PC-3 (cell line): ENCODE data around the gene CDA. TPM values are rescaled to one million over a fixed set of nuclear protein-coding genes. Genes with fewer than 3 reads are reported as not detected.

Source experiments
- ATAC-seq: fragments of 200-7000 bp; cut with Tn5 transposase; 2 replicates; pipeline ENCODE4 v1.9.1; 2020; ENCODE audit warnings: mild to moderate bottlenecking, moderate library complexity
- BruUV-seq: library from RNA; stranded (reverse); fragments of 400-500 nt; replicated peaks from 2 replicates; lab custom pipeline; 2021; lab: Mats Ljungman, UMichigan
- CTCF ChIA-PET: fragments of 300-600 bp; sonication (Branson Sonifier 250); formaldehyde crosslinking; loops from one replicate; lab custom pipeline; 2022; ENCODE audit warnings: antibody characterized with exemption; lab: Charles Lee
- POLR2A ChIA-PET: fragments of 300-600 bp; sonication (Branson Sonifier 250); formaldehyde crosslinking; loops from one replicate; lab custom pipeline; 2022; ENCODE audit warnings: antibody characterized with exemption; ENCODE audit not compliant: unreplicated experiment; lab: Charles Lee
- DNase-seq: peaks from one replicate; pipeline ENCODE4 v3.0.0-alpha.2; 2015
- H2AFZ ChIP-seq: fragments of 300-600 bp; sonication (generic); 2 replicates; pipeline ENCODE4 v1.6.0; 2016; ENCODE audit warnings: antibody characterized with exemption, low read length
- H3F3A ChIP-seq: fragments of 300-600 bp; sonication (generic); one replicate; pipeline ENCODE4 v1.6.0; 2017; ENCODE audit warnings: antibody characterized with exemption, low read length, control low read depth, mild to moderate bottlenecking; ENCODE audit not compliant: unreplicated experiment
- H3K27ac ChIP-seq: fragments of 300-600 bp; sonication (generic); 2 replicates; pipeline ENCODE4 v1.5.1; 2016; ENCODE audit warnings: mild to moderate bottlenecking, low read length
- H3K27me3 ChIP-seq: fragments of 300-600 bp; sonication (generic); 2 replicates; pipeline ENCODE4 v1.6.1; 2016; ENCODE audit warnings: low read length, mixed read lengths
- H3K36me3 ChIP-seq: fragments of 300-600 bp; sonication (generic); 2 replicates; pipeline ENCODE4 v1.6.1; 2016; ENCODE audit warnings: low read depth, mixed run types, low read length, mixed read lengths
- H3K4me1 ChIP-seq: fragments of 300-600 bp; sonication (generic); 2 replicates; pipeline ENCODE4 v1.5.1; 2016; ENCODE audit warnings: low read length; ENCODE audit not compliant: insufficient read depth
- H3K4me2 ChIP-seq: fragments of 300-600 bp; sonication (generic); 2 replicates; pipeline ENCODE4 v1.6.0; 2016; ENCODE audit warnings: low read length
- H3K4me3 ChIP-seq: fragments of 300-600 bp; sonication (generic); 2 replicates; pipeline ENCODE4 v1.5.1; 2016; ENCODE audit warnings: mild to moderate bottlenecking, low read length, mixed read lengths
- H3K79me2 ChIP-seq: fragments of 300-600 bp; sonication (generic); 2 replicates; pipeline ENCODE4 v1.6.1; 2017; ENCODE audit warnings: low read length, mixed read lengths
- H3K9ac ChIP-seq: fragments of 300-600 bp; sonication (generic); 2 replicates; pipeline ENCODE4 v1.6.0; 2016; ENCODE audit warnings: mild to moderate bottlenecking, low read length
- H3K9me2 ChIP-seq: fragments of 300-600 bp; sonication (generic); replicated peaks from 2 replicates; pipeline ENCODE4 v1.6.1; 2016; ENCODE audit warnings: mixed run types, low read length, mixed read lengths
- H3K9me3 ChIP-seq: fragments of 300-600 bp; sonication (generic); 2 replicates; pipeline ENCODE4 v1.6.1; 2016; ENCODE audit warnings: low read length, mixed read lengths
- H4K20me1 ChIP-seq: fragments of 300-600 bp; sonication (generic); 2 replicates; pipeline ENCODE4 v1.6.1; 2016; ENCODE audit warnings: low read length, mixed read lengths
- CTCF ChIP-seq: fragments of 300-600 bp; sonication (generic); conservative IDR thresholded peaks from 2 replicates; pipeline ENCODE4 v1.5.1; 2017; ENCODE audit warnings: antibody characterized with exemption, low read depth, mild to moderate bottlenecking, low read length
- EZH2 ChIP-seq: fragments of 300-600 bp; sonication (generic); IDR thresholded peaks from one replicate; pipeline ENCODE4 v1.6.1; 2017; ENCODE audit warnings: antibody characterized with exemption, mild to moderate bottlenecking, low read length; ENCODE audit not compliant: unreplicated experiment
- EZH2phosphoT487 ChIP-seq: fragments of 300-600 bp; sonication (generic); IDR thresholded peaks from 2 replicates; pipeline ENCODE4 v1.6.1; 2018; ENCODE audit warnings: mild to moderate bottlenecking, antibody characterized with exemption, low read length, borderline replicate concordance
- intact Hi-C: fragments of 100-400 bp; cut with micrococcal nuclease; formaldehyde crosslinking; loops from 2 replicates; pipeline ENCODE4 v1.9.0; 2023
- total RNA-seq: library from RNA; depleted of rRNA; stranded (reverse); fragments of >200 nt; gene quantifications from 2 replicates; pipeline ENCODE4 v1.2.3, GENCODE V29; 2014

CDA gene
- total RNA-seq, 1 experiment from 2014 or later: 36.3 TPM

GRCh38 chr1:20593756-20594155, 4.9 kb downstream of the CDA start:
- H3K79me2 ChIP-seq: peaks cover 52% of the 10 kb centered on the region
- no peak overlapping the region for H3K9ac ChIP-seq
- peaks cover 10% of the 10 kb centered on the region for H3K4me1 ChIP-seq
- no TSS peak for BruUV-seq
- no peak overlapping the region for H3K27ac ChIP-seq
- DNase-seq: no peak
- POLR2A ChIA-PET: no interaction called here
- H3K9me2 ChIP-seq: no peaks in the 10 kb centered on the region
- peaks cover 10% of the 10 kb centered on the region for H4K20me1 ChIP-seq
- ATAC-seq: no peak
- no peaks in the 10 kb centered on the region for H3K27me3 ChIP-seq
- H3K4me2 ChIP-seq: no peak overlapping the region
- intact Hi-C loops: no loop called here
- CTCF ChIA-PET: no interaction called here
- TF ChIP-seq EZH2phosphoT487 (no peak), CTCF (no peak), EZH2 (no peak)
- no peaks in the 10 kb centered on the region for H3F3A ChIP-seq
- peaks cover 9% of the 10 kb centered on the region; the same call in 1 of the 2 replicates for H3K36me3 ChIP-seq
- no peak overlapping the region for H3K4me3 ChIP-seq
- no peak overlapping the region for H2AFZ ChIP-seq
- H3K9me3 ChIP-seq: no peaks in the 10 kb centered on the region

GRCh38 chr1:20594746-20595145, 5.8 kb downstream of the CDA start:
- TF ChIP-seq CTCF (no peak), EZH2phosphoT487 (no peak), EZH2 (no peak)
- CTCF ChIA-PET: no interaction called here
- no TSS peak for BruUV-seq

GRCh38 chr1:20596106-20596505, 7.2 kb downstream of the CDA start:
- Histone ChIP-seq H2AFZ (no peak overlapping the region), H4K20me1 (no peaks in the 10 kb centered on the region), H3K27ac (no peak overlapping the region), H3K4me1 (peaks cover 16% of the 10 kb centered on the region), H3K27me3 (no peaks in the 10 kb centered on the region), H3K36me3 (peaks cover 9% of the 10 kb centered on the region; the same call in 1 of the 2 replicates), H3K9me3 (no peaks in the 10 kb centered on the region), H3K79me2 (peaks cover 34% of the 10 kb centered on the region), H3K4me3 (no peak overlapping the region), H3F3A (peaks cover 7% of the 10 kb centered on the region), H3K9ac (no peak overlapping the region), H3K4me2 (no peak overlapping the region), H3K9me2 (no peaks in the 10 kb centered on the region)
- TF ChIP-seq EZH2phosphoT487: no peak
- TF ChIP-seq EZH2: no peak
- TF ChIP-seq CTCF: no peak
- ChIA-PET CTCF (no interaction called here), POLR2A (no interaction called here)
- no peak for ATAC-seq
- intact Hi-C loops: no loop called here
- no peak for DNase-seq
- BruUV-seq: no TSS peak

More at GRCh38 chr1:20594746-20595145, 5.8 kb downstream of the CDA start:
- peaks cover 10% of the 10 kb centered on the region for H4K20me1 ChIP-seq
- H3K9me3 ChIP-seq: no peaks in the 10 kb centered on the region
- H3K36me3 ChIP-seq: peaks cover 9% of the 10 kb centered on the region; the same call in 1 of the 2 replicates
- no peaks in the 10 kb centered on the region for H3K9me2 ChIP-seq
- DNase-seq (no peak), ATAC-seq (no peak)
- H3K27me3 ChIP-seq: no peaks in the 10 kb centered on the region
- no peaks in the 10 kb centered on the region for H3F3A ChIP-seq
- no peak overlapping the region for H3K27ac ChIP-seq
- POLR2A ChIA-PET: no interaction called here
- H3K79me2 ChIP-seq: peaks cover 47% of the 10 kb centered on the region
- intact Hi-C loops: no loop called here
- peaks cover 12% of the 10 kb centered on the region for H3K4me1 ChIP-seq
- no peak overlapping the region for H3K4me3 ChIP-seq
- H2AFZ ChIP-seq: no peak overlapping the region
- H3K4me2 ChIP-seq: no peak overlapping the region
- no peak overlapping the region for H3K9ac ChIP-seq
